Astrocyte of the spinal cord (primary cell): ENCODE measurements around the gene ATP8B4.

Experiments
- DNase-seq: peaks from one replicate; pipeline ENCODE4 v3.0.0; 2011; ENCODE audit warnings: low read depth, low spot score
- H3K4me3 ChIP-seq: 2 replicates; pipeline ENCODE4 v1.5.1; 2011; ENCODE audit warnings: low read depth, mild to moderate bottlenecking, low read length, moderate library complexity
- CTCF ChIP-seq: IDR thresholded peaks from 2 replicates; pipeline ENCODE4 v1.5.1; 2012; ENCODE audit warnings: low read depth, mild to moderate bottlenecking, low read length, inconsistent platforms
- in situ Hi-C: cut with HindIII; loops from 2 replicates; pipeline ENCODE4 v1.10.0; 2017; ENCODE audit warnings: low sequenced_read_pairs

ATP8B4 gene

DNA sequence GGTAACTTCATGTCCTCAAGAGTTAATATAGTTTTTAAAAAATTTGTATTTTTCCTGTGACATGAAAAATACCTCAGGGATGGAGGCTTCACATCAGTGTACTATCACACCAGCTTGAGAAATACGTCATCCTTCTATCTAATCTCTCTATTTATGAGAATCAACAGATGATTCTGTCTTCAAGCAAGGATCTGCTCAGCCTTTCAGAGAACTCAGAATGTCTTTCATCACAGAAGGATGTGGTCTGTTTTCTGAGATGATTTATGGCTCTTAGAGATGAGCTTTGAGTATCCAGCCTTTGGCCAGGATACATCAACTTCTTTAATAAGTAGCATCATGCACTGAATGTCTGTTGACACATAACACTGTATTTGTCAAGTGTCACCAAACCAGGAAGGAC lies 304.3 kb downstream of the ATP8B4 start:
- DNase-seq = no peak
- no peak for TF ChIP-seq CTCF
- H3K4me3 ChIP-seq = no peak overlapping the region
- in situ Hi-C loops = no loop called here

- in situ Hi-C loops = no loop called here
- TF ChIP-seq CTCF = no peak
- no peak overlapping the region for H3K4me3 ChIP-seq
- no peak for DNase-seq
These were observed 305.4 kb downstream of the ATP8B4 start for GRCh38 chr15:49813625-49814024.

GRCh38 chr15:49810720-49811119 lies 308.3 kb downstream of the ATP8B4 start:
- TF ChIP-seq CTCF = no peak
- no peak overlapping the region for H3K4me3 ChIP-seq
- no peak for DNase-seq
- in situ Hi-C loops = no loop called here

DNA sequence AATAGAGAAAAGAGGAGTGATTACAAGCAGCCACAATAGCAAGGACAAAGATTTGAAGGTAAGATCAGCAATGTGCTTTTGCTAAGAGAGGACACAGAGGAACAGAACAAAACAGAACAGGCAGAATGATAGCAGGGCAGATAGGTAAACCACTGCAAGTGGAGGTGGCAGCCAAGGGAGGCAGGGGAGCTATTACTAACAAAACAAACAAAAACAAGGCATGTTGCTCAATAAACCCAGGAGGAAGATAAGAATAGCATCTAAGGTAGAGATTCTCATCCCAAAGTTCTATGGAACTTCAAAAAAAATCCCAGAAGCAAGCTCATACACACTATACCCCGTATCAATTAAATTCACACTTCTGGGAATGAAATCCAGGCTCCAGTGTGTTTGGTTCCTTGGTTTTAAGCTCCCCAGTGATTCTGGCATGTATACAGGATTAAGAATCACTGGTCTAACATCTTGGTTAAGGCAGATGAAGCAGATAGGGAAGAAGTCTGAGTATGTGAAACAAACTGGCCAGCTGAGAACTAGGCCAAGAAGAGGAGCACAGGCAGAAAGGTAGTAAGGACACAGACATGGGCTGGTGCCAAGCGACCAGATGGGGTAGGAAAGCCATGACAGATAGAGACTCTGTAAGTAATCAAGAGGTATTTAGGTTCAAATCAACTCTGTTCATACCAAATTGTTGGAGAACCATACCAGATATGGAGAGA lies 309.0 kb downstream of the ATP8B4 start:
- DNase-seq = no peak
- in situ Hi-C loops = no loop called here
- H3K4me3 ChIP-seq = no peak overlapping the region
- no peak for TF ChIP-seq CTCF

- no peak for DNase-seq
- no peak for TF ChIP-seq CTCF
- in situ Hi-C loops = no loop called here
- H3K4me3 ChIP-seq = no peak overlapping the region
These were observed 310.7 kb downstream of the ATP8B4 start for GRCh38 chr15:49808341-49808740.
